HepG2 (cell line): Measurements from ENCODE around the gene NUDCD2. TPM values are rescaled to one million over a fixed set of nuclear protein-coding genes. Genes with fewer than 3 reads are reported as not detected.

Experiments used
- DNMT3B ChIP-seq: conservative IDR thresholded peaks from 2 replicates; pipeline ENCODE4 v1.6.1; 2016; ENCODE audit warnings: missing biosample characterization, control low read depth
- GPN1 ChIP-seq: sonication (generic); formaldehyde crosslinking; IDR thresholded peaks from 2 replicates; pipeline ENCODE4 v1.5.1; 2020; ENCODE audit warnings: missing genetic modification reagents, borderline replicate concordance
- HMG20A ChIP-seq: IDR thresholded peaks from 2 replicates; pipeline ENCODE4 v1.6.1; 2016; ENCODE audit warnings: borderline replicate concordance
- MXD4 ChIP-seq: IDR thresholded peaks from 2 replicates; pipeline ENCODE4 v1.6.1; 2016; ENCODE audit warnings: mild to moderate bottlenecking, missing biosample characterization, missing genetic modification reagents
- NR2F1 ChIP-seq, 2 experiments: fragments of 450-650 bp in 1 of 2; formaldehyde crosslinking in 1 of 2; IDR thresholded peaks; 2 replicates each; pipeline versions ENCODE4 v1.5.0 to v1.6.1; 2016 to 2020; ENCODE audit warnings: mild to moderate bottlenecking in 1 of 2, missing compliant biosample characterization in 1 of 2, missing genetic modification reagents in 1 of 2, moderate library complexity in 1 of 2
- NR2F2 ChIP-seq: IDR thresholded peaks from 2 replicates; pipeline ENCODE4 v1.6.1; 2012; ENCODE audit warnings: low read depth, inconsistent platforms, borderline replicate concordance
- NR2F6 ChIP-seq, 2 experiments: IDR thresholded peaks; 2 replicates each; pipeline ENCODE4 v1.6.1; 2016; ENCODE audit warnings: antibody characterized with exemption in 1 of 2, mild to moderate bottlenecking in 1 of 2
- PCBP2 ChIP-seq: fragments of 200-400 bp; formaldehyde crosslinking; optimal IDR thresholded peaks from 2 replicates; pipeline ENCODE3; 2018; ENCODE audit warnings: low read length, low read depth; ENCODE audit not compliant: poor library complexity, severe bottlenecking
- RBAK ChIP-seq: sonication (generic); formaldehyde crosslinking; IDR thresholded peaks from 2 replicates; pipeline ENCODE4 v1.5.1; 2020; ENCODE audit warnings: mild to moderate bottlenecking, missing genetic modification reagents
- RXRA ChIP-seq: sonication (generic); formaldehyde crosslinking; IDR thresholded peaks from 2 replicates; pipeline ENCODE4 v1.5.1; 2020; ENCODE audit warnings: missing genetic modification reagents
- TOPORS ChIP-seq: sonication (generic); formaldehyde crosslinking; IDR thresholded peaks from 2 replicates; pipeline ENCODE4 v1.8.0; 2023; ENCODE audit warnings: mild to moderate bottlenecking, missing genetic modification reagents
- TSC22D2 ChIP-seq: sonication (generic); formaldehyde crosslinking; IDR thresholded peaks from 2 replicates; pipeline ENCODE4 v1.5.1; 2020; ENCODE audit warnings: missing genetic modification reagents, mild to moderate bottlenecking, borderline replicate concordance
- ZNF234 ChIP-seq: sonication (generic); formaldehyde crosslinking; conservative IDR thresholded peaks from 2 replicates; pipeline ENCODE4 v1.5.1; 2020; ENCODE audit warnings: mild to moderate bottlenecking, missing genetic modification reagents
- ZNF776 ChIP-seq: sonication (generic); formaldehyde crosslinking; IDR thresholded peaks from 2 replicates; pipeline ENCODE4 v1.4.0; 2020; ENCODE audit warnings: mild to moderate bottlenecking, missing genetic modification reagents
- ZNF782 ChIP-seq: sonication (generic); formaldehyde crosslinking; IDR thresholded peaks from 2 replicates; pipeline ENCODE4 v1.4.0; 2020; ENCODE audit warnings: missing genetic modification reagents, mild to moderate bottlenecking, borderline replicate concordance
- ZNF878 ChIP-seq: sonication (generic); formaldehyde crosslinking; IDR thresholded peaks from 2 replicates; pipeline ENCODE4 v1.8.1; 2023; ENCODE audit warnings: mild to moderate bottlenecking, missing genetic modification reagents, moderate library complexity
- polyA plus RNA-seq, 8 experiments: library from polyadenylated mRNA; depleted of rRNA in 3 of 8; stranded (reverse) in 7 of 8; unstranded in 1 of 8; fragments of >200 nt; fragmentation: Illumina TruSeq in 4 of 8; extraction: Trizol in 4 of 8; gene quantifications; 2 replicates each; pipeline versions ENCODE4 v1.2.1 to v1.2.3, GENCODE V29; 2011 to 2016; ENCODE audit warnings: low read depth in 4 of 8, missing spikeins in 1 of 8, mixed read lengths in 1 of 8; ENCODE audit not compliant: insufficient read depth in 1 of 8
- total RNA-seq, 5 experiments: library from RNA; depleted of rRNA; stranded (reverse); fragments of >200 nt; fragmentation: Illumina TruSeq; extraction: Trizol; gene quantifications; 2 replicates each; pipeline ENCODE4 v1.2.3, GENCODE V29; 2016; ENCODE audit warnings: low read depth in 1 of 5
- TF ChIP-seq, protein P1 (sequence below): IDR thresholded peaks from 2 replicates; pipeline ENCODE4 v1.6.1; 2016; ENCODE audit warnings: missing compliant biosample characterization, missing genetic modification reagents, borderline replicate concordance
- TF ChIP-seq, protein P2 (sequence below): sonication (generic); formaldehyde crosslinking; IDR thresholded peaks from 2 replicates; pipeline ENCODE4 v1.4.0; 2020; ENCODE audit warnings: missing genetic modification reagents
- TF ChIP-seq, protein P3 (sequence below): sonication (generic); formaldehyde crosslinking; IDR thresholded peaks from 2 replicates; pipeline ENCODE4 v1.4.0; 2020; ENCODE audit warnings: mild to moderate bottlenecking, missing genetic modification reagents
- TF ChIP-seq, protein P4 (sequence below): sonication (generic); formaldehyde crosslinking; IDR thresholded peaks from 2 replicates; pipeline ENCODE4 v1.8.0; 2022; ENCODE audit warnings: mild to moderate bottlenecking, missing genetic modification reagents
- TF ChIP-seq, protein P5 (sequence below): sonication (generic); formaldehyde crosslinking; conservative IDR thresholded peaks from 2 replicates; pipeline ENCODE4 v1.4.0; 2020; ENCODE audit warnings: missing genetic modification reagents

Gene NUDCD2
- total and polyA plus RNA-seq, 2 of the 13 experiments (the other 11 are each of a cell fraction or from before 2014, with no cell fraction given), result 14.8 to 39.2 TPM

DNA sequence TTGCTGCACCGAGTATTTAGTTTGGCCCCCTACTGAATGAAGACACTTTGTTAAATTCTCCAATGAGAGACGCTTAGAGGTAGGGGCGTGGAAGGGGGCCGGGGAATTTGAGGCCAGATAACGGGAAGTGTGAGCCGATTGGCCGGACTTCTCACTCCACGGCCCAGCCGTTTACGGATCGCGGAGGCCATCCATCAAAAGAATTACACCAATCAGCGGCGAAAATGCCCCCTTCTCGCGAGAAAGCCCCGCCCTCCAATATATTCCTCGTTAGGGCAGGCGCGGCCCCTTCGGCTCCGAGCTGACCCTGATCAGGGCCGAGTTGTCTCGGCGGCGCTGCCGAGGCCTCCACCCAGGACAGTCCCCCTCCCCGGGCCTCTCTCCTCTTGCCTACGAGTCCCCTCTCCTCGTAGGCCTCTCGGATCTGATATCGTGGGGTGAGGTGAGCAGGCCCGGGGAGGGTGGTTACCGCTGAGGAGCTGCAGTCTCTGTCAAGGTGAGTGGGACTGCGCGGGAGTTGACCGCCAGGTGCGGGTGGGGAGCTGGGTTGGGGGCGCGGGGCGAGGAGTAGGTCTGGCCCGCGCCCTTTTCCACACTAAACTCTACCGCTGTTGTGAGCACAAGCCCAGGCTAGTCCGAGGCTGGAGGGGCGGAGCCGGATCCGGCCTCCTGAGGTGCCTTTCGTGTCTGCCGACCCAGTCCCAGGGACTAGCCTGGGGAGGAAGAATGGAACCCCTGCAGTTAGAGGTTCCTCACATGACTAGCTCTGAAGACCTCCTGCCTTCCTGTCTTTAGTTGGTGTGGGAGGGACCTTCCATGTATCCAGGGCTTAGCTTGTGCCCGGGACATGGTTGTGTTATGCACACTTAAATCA, 22.4 kb downstream of the NUDCD2 start, which contains the start of gene CCNG1 (continued):
- TF ChIP-seq ZNF782 (no peak), ZNF776 (CRISPR knock-in tag) (0 out of 2 replicates have a peak, but pooled peaks have one; percentile 62), RBAK (no peak), NR2F6 (IDR thresholded peaks at IDR 0.05) (peak; percentile 73; the same call in 1 of the 2 replicates), NR2F6 (CRISPR knock-in tag; IDR thresholded peaks at IDR 0.05) (no peak; the same call in 1 of the 2 replicates), TOPORS (CRISPR knock-in tag) (peak; percentile 52; the same call in 1 of the 2 replicates), PCBP2 (no peak), DNMT3B (CRISPR knock-in tag) (no peak), NR2F2 (peak; percentile 40; the same call in 1 of the 2 replicates), NR2F1 (CRISPR knock-in tag; IDR thresholded peaks at IDR 0.05) (no peak; a peak in 1 of 4 replicates), ZNF234 (no peak), MXD4 (no peak), GPN1 (no peak), RXRA (CRISPR knock-in tag) (peak; percentile 82), HMG20A (CRISPR knock-in tag) (no peak), ZNF878 (CRISPR knock-in tag) (peak; percentile 62; the same call in 1 of the 2 replicates), TSC22D2 (CRISPR knock-in tag) (no peak)
- TF ChIP-seq, protein P1, sequence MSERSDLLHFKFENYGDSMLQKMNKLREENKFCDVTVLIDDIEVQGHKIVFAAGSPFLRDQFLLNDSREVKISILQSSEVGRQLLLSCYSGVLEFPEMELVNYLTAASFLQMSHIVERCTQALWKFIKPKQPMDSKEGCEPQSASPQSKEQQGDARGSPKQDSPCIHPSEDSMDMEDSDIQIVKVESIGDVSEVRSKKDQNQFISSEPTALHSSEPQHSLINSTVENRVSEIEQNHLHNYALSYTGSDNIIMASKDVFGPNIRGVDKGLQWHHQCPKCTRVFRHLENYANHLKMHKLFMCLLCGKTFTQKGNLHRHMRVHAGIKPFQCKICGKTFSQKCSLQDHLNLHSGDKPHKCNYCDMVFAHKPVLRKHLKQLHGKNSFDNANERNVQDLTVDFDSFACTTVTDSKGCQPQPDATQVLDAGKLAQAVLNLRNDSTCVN (CRISPR knock-in tag), result no peak
- TF ChIP-seq, protein P2, sequence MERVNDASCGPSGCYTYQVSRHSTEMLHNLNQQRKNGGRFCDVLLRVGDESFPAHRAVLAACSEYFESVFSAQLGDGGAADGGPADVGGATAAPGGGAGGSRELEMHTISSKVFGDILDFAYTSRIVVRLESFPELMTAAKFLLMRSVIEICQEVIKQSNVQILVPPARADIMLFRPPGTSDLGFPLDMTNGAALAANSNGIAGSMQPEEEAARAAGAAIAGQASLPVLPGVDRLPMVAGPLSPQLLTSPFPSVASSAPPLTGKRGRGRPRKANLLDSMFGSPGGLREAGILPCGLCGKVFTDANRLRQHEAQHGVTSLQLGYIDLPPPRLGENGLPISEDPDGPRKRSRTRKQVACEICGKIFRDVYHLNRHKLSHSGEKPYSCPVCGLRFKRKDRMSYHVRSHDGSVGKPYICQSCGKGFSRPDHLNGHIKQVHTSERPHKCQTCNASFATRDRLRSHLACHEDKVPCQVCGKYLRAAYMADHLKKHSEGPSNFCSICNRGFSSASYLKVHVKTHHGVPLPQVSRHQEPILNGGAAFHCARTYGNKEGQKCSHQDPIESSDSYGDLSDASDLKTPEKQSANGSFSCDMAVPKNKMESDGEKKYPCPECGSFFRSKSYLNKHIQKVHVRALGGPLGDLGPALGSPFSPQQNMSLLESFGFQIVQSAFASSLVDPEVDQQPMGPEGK, result peak; percentile 88
- TF ChIP-seq, protein P3, sequence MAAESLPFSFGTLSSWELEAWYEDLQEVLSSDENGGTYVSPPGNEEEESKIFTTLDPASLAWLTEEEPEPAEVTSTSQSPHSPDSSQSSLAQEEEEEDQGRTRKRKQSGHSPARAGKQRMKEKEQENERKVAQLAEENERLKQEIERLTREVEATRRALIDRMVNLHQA (CRISPR knock-in tag), result no peak
- TF ChIP-seq, protein P4, sequence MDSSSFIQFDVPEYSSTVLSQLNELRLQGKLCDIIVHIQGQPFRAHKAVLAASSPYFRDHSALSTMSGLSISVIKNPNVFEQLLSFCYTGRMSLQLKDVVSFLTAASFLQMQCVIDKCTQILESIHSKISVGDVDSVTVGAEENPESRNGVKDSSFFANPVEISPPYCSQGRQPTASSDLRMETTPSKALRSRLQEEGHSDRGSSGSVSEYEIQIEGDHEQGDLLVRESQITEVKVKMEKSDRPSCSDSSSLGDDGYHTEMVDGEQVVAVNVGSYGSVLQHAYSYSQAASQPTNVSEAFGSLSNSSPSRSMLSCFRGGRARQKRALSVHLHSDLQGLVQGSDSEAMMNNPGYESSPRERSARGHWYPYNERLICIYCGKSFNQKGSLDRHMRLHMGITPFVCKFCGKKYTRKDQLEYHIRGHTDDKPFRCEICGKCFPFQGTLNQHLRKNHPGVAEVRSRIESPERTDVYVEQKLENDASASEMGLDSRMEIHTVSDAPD (CRISPR knock-in tag), result no peak
- TF ChIP-seq, protein P5, sequence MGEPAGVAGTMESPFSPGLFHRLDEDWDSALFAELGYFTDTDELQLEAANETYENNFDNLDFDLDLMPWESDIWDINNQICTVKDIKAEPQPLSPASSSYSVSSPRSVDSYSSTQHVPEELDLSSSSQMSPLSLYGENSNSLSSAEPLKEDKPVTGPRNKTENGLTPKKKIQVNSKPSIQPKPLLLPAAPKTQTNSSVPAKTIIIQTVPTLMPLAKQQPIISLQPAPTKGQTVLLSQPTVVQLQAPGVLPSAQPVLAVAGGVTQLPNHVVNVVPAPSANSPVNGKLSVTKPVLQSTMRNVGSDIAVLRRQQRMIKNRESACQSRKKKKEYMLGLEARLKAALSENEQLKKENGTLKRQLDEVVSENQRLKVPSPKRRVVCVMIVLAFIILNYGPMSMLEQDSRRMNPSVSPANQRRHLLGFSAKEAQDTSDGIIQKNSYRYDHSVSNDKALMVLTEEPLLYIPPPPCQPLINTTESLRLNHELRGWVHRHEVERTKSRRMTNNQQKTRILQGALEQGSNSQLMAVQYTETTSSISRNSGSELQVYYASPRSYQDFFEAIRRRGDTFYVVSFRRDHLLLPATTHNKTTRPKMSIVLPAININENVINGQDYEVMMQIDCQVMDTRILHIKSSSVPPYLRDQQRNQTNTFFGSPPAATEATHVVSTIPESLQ, result no peak
